WTC11 (cell line): ENCODE results near the gene TIFAB. TPM values are rescaled to one million over a fixed set of nuclear protein-coding genes. Genes with fewer than 3 reads are reported as not detected.
A peak's percentile ranks its signal among the peaks of the same experiment; 100 is the strongest.

Experiments used
- ATAC-seq: fragments of 200-7000 bp; cut with Tn5 transposase; 2 replicates; pipeline ENCODE4 v1.10.0; 2021; ENCODE audit warnings: mild to moderate bottlenecking, moderate library complexity
- CTCF ChIA-PET: fragments of 300-600 bp; sonication (Branson Sonifier 250); formaldehyde crosslinking; loops from one replicate; lab custom pipeline; 2021; ENCODE audit warnings: antibody characterized with exemption; lab: Charles Lee
- POLR2A ChIA-PET: fragments of 350-600 bp; sonication (Branson Sonifier 250); formaldehyde crosslinking; loops from one replicate; lab custom pipeline; 2021; ENCODE audit warnings: antibody characterized with exemption; lab: Charles Lee
- DNase-seq: peaks from one replicate; pipeline ENCODE4 v3.0.0; 2021; ENCODE audit warnings: low spot score
- H3K27ac Mint-ChIP-seq: 2 replicates; pipeline ENCODE4 v1.8.0; 2021; ENCODE audit warnings: mixed read lengths
- H3K27me3 Mint-ChIP-seq: 2 replicates; pipeline ENCODE4 v1.8.0; 2021; ENCODE audit warnings: low read depth, mild to moderate bottlenecking, moderate library complexity, mixed read lengths
- H3K36me3 Mint-ChIP-seq: 2 replicates; pipeline ENCODE4 v1.8.0; 2021; ENCODE audit warnings: mixed read lengths
- H3K4me1 Mint-ChIP-seq: 2 replicates; pipeline ENCODE4 v1.8.0; 2022; ENCODE audit warnings: mixed read lengths
- H3K4me3 Mint-ChIP-seq: 2 replicates; pipeline ENCODE4 v1.8.0; 2021; ENCODE audit warnings: mild to moderate bottlenecking, moderate library complexity, mixed read lengths
- H3K9me3 Mint-ChIP-seq: 2 replicates; pipeline ENCODE4 v1.8.0; 2021; ENCODE audit warnings: mixed read lengths
- CBFB ChIP-seq: sonication (generic); formaldehyde crosslinking; IDR thresholded peaks from 2 replicates; pipeline ENCODE4 v1.8.1; 2022; ENCODE audit warnings: mild to moderate bottlenecking, low read depth, missing genetic modification reagents
- ETV6 ChIP-seq: sonication (generic); formaldehyde crosslinking; IDR thresholded peaks from 2 replicates; pipeline ENCODE4 v1.8.1; 2022; ENCODE audit warnings: mild to moderate bottlenecking, missing genetic modification reagents
- FOXP1 ChIP-seq: sonication (generic); formaldehyde crosslinking; IDR thresholded peaks from 2 replicates; pipeline ENCODE4 v1.8.0; 2022; ENCODE audit warnings: missing genetic modification reagents, mild to moderate bottlenecking, moderate library complexity, borderline replicate concordance
- GRHL2 ChIP-seq: fragments of 250-450 bp; sonication (Bioruptor Pico); IDR thresholded peaks from 2 replicates; pipeline ENCODE4 v1.8.0; 2022; ENCODE audit warnings: mild to moderate bottlenecking, moderate library complexity; ENCODE audit not compliant: insufficient replicate concordance, severe bottlenecking
- HMGA2 ChIP-seq: fragments of 250-450 bp; sonication (Bioruptor Pico); IDR thresholded peaks from 2 replicates; pipeline ENCODE4 v1.4.0; 2021; ENCODE audit warnings: mild to moderate bottlenecking, moderate library complexity
- IRF2 ChIP-seq: sonication (generic); formaldehyde crosslinking; IDR thresholded peaks from 2 replicates; pipeline ENCODE4 v1.8.0; 2022; ENCODE audit warnings: low read depth, missing genetic modification reagents, borderline replicate concordance
- JAZF1 ChIP-seq: fragments of 250-450 bp; sonication (Bioruptor Pico); IDR thresholded peaks from 2 replicates; pipeline ENCODE4 v1.9.0; 2021; ENCODE audit warnings: moderate library complexity, mild to moderate bottlenecking, inconsistent platforms
- JUN ChIP-seq: sonication (generic); formaldehyde crosslinking; IDR thresholded peaks from 2 replicates; pipeline ENCODE4 v1.8.0; 2023; ENCODE audit warnings: mild to moderate bottlenecking, missing genetic modification reagents
- MXD4 ChIP-seq: fragments of 250-450 bp; sonication (Bioruptor Pico); IDR thresholded peaks from 2 replicates; pipeline ENCODE4 v1.8.0; 2021; ENCODE audit warnings: mild to moderate bottlenecking, moderate library complexity, borderline replicate concordance
- NFYB ChIP-seq: sonication (generic); formaldehyde crosslinking; conservative IDR thresholded peaks from 2 replicates; pipeline ENCODE4 v1.8.0; 2022; ENCODE audit warnings: low read depth, missing genetic modification reagents
- NR2C2 ChIP-seq: sonication (generic); formaldehyde crosslinking; IDR thresholded peaks from 2 replicates; pipeline ENCODE4 v1.8.0; 2022; ENCODE audit warnings: mild to moderate bottlenecking, missing genetic modification reagents
- SMAD4 ChIP-seq: sonication (generic); formaldehyde crosslinking; IDR thresholded peaks from 2 replicates; pipeline ENCODE4 v1.8.0; 2022; ENCODE audit warnings: mild to moderate bottlenecking, missing genetic modification reagents
- SOX15 ChIP-seq: fragments of 250-450 bp; sonication (Bioruptor Pico); IDR thresholded peaks from 2 replicates; pipeline ENCODE4 v1.9.0; 2021; ENCODE audit warnings: mild to moderate bottlenecking
- TCF7 ChIP-seq: sonication (generic); formaldehyde crosslinking; IDR thresholded peaks from 2 replicates; pipeline ENCODE4 v1.8.0; 2022; ENCODE audit warnings: mild to moderate bottlenecking, low read depth, missing genetic modification reagents, moderate library complexity
- ZBTB21 ChIP-seq: sonication (generic); formaldehyde crosslinking; IDR thresholded peaks from 2 replicates; pipeline ENCODE4 v1.8.1; 2023; ENCODE audit warnings: mild to moderate bottlenecking, missing genetic modification reagents, borderline replicate concordance
- ZNF121 ChIP-seq: sonication (generic); formaldehyde crosslinking; IDR thresholded peaks from 2 replicates; pipeline ENCODE4 v1.8.0; 2023; ENCODE audit warnings: missing genetic modification reagents
- ZNF263 ChIP-seq: sonication (generic); formaldehyde crosslinking; IDR thresholded peaks from 2 replicates; pipeline ENCODE4 v1.8.1; 2022; ENCODE audit warnings: low read depth, mild to moderate bottlenecking, moderate library complexity, missing genetic modification reagents
- total RNA-seq: library from RNA; stranded (reverse); gene quantifications from 3 replicates; pipeline ENCODE4 v1.2.3, GENCODE V29; 2021
- TF ChIP-seq, protein P1 (sequence below): fragments of 250-450 bp; sonication (Bioruptor Pico); IDR thresholded peaks from 2 replicates; pipeline ENCODE4 v1.9.0; 2021; ENCODE audit warnings: mild to moderate bottlenecking
- TF ChIP-seq, protein P2 (sequence below): sonication (generic); formaldehyde crosslinking; IDR thresholded peaks from 2 replicates; pipeline ENCODE4 v1.8.0; 2023; ENCODE audit warnings: mild to moderate bottlenecking, missing genetic modification reagents
- TF ChIP-seq, protein P3 (sequence below): sonication (generic); formaldehyde crosslinking; IDR thresholded peaks from 2 replicates; pipeline ENCODE4 v1.8.1; 2022; ENCODE audit warnings: low read depth, missing genetic modification reagents, borderline replicate concordance
- TF ChIP-seq, protein P4 (sequence below): sonication (generic); formaldehyde crosslinking; IDR thresholded peaks from 2 replicates; pipeline ENCODE4 v1.8.0; 2022; ENCODE audit warnings: mild to moderate bottlenecking, missing genetic modification reagents
- TF ChIP-seq, protein P5 (sequence below): fragments of 200-600 bp; IDR thresholded peaks from 2 replicates; pipeline ENCODE4 v1.8.0; 2022; ENCODE audit warnings: antibody characterized with exemption
- TF ChIP-seq, protein P6 (sequence below): sonication (generic); formaldehyde crosslinking; IDR thresholded peaks from 2 replicates; pipeline ENCODE4 v1.8.1; 2023; ENCODE audit warnings: mild to moderate bottlenecking, missing genetic modification reagents, borderline replicate concordance
- TF ChIP-seq, protein P7 (sequence below): sonication (generic); formaldehyde crosslinking; IDR thresholded peaks from 2 replicates; pipeline ENCODE4 v1.8.0; 2022; ENCODE audit warnings: mild to moderate bottlenecking, missing genetic modification reagents

The TIFAB gene
- total RNA-seq, 1 experiment from 2014 or later, result not detected

DNA sequence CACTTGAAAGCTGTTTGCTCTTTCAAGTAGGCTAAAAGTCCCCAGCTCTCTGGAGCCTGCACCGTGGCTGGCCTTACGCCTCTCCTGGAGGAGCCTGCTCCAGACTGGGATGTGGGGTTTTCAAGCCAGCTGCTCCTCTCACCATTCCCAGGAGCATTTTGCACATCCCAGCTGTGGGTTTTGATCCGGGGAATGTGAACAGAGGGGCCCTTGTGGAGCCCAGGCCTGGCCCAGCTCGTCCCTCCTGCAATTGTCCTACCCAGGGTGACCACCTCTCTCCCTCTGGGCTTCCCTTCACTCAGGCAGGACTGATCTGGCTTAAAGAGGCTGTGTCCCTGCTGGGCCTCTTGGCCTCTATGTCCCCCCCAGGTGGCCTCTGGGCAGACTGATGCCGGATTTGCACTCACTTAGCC lies 32.5 kb upstream of the TIFAB start:
- CTCF ChIA-PET, result interaction anchor here (0.6 to 1.5 kb wide), 9 partner anchors 14 to 81 kb away, joined by 3 to 11 read pairs (median 3); no protein-coding TSS in a partner anchor
- H3K27ac Mint-ChIP-seq, result no peak overlapping the region
- ATAC-seq, result peak; percentile 45
- TF ChIP-seq IRF2, result no peak
- TF ChIP-seq NFYB, result no peak
- no peak for TF ChIP-seq NR2C2 (CRISPR knock-in tag)
- TF ChIP-seq JUN, result no peak
- TF ChIP-seq, protein P1, sequence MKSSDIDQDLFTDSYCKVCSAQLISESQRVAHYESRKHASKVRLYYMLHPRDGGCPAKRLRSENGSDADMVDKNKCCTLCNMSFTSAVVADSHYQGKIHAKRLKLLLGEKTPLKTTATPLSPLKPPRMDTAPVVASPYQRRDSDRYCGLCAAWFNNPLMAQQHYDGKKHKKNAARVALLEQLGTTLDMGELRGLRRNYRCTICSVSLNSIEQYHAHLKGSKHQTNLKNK, result no peak
- no peak for TF ChIP-seq ZBTB21
- TF ChIP-seq, protein P2, sequence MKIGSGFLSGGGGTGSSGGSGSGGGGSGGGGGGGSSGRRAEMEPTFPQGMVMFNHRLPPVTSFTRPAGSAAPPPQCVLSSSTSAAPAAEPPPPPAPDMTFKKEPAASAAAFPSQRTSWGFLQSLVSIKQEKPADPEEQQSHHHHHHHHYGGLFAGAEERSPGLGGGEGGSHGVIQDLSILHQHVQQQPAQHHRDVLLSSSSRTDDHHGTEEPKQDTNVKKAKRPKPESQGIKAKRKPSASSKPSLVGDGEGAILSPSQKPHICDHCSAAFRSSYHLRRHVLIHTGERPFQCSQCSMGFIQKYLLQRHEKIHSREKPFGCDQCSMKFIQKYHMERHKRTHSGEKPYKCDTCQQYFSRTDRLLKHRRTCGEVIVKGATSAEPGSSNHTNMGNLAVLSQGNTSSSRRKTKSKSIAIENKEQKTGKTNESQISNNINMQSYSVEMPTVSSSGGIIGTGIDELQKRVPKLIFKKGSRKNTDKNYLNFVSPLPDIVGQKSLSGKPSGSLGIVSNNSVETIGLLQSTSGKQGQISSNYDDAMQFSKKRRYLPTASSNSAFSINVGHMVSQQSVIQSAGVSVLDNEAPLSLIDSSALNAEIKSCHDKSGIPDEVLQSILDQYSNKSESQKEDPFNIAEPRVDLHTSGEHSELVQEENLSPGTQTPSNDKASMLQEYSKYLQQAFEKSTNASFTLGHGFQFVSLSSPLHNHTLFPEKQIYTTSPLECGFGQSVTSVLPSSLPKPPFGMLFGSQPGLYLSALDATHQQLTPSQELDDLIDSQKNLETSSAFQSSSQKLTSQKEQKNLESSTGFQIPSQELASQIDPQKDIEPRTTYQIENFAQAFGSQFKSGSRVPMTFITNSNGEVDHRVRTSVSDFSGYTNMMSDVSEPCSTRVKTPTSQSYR (CRISPR knock-in tag), result no peak
- no peak for TF ChIP-seq JAZF1 (CRISPR knock-in tag)
- TF ChIP-seq, protein P3, sequence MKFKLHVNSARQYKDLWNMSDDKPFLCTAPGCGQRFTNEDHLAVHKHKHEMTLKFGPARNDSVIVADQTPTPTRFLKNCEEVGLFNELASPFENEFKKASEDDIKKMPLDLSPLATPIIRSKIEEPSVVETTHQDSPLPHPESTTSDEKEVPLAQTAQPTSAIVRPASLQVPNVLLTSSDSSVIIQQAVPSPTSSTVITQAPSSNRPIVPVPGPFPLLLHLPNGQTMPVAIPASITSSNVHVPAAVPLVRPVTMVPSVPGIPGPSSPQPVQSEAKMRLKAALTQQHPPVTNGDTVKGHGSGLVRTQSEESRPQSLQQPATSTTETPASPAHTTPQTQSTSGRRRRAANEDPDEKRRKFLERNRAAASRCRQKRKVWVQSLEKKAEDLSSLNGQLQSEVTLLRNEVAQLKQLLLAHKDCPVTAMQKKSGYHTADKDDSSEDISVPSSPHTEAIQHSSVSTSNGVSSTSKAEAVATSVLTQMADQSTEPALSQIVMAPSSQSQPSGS (CRISPR knock-in tag), result no peak
- TF ChIP-seq, protein P4, sequence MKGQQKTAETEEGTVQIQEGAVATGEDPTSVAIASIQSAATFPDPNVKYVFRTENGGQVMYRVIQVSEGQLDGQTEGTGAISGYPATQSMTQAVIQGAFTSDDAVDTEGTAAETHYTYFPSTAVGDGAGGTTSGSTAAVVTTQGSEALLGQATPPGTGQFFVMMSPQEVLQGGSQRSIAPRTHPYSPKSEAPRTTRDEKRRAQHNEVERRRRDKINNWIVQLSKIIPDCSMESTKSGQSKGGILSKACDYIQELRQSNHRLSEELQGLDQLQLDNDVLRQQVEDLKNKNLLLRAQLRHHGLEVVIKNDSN (CRISPR knock-in tag), result no peak
- TF ChIP-seq TCF7 (CRISPR knock-in tag), result no peak
- no peak for TF ChIP-seq SOX15 (CRISPR knock-in tag)
- no peak for DNase-seq
- H3K4me1 Mint-ChIP-seq, result peaks cover 37% of the 10 kb centered on the region
- POLR2A ChIA-PET, result interaction anchor here (0.7 kb wide), 1 partner anchor 50 kb away, joined by 3 read pairs; no protein-coding TSS in a partner anchor
- no peaks in the 10 kb centered on the region for H3K36me3 Mint-ChIP-seq
- H3K9me3 Mint-ChIP-seq, result no peaks in the 10 kb centered on the region
- peaks cover 13% of the 10 kb centered on the region; the same call in 1 of the 2 replicates for H3K27me3 Mint-ChIP-seq
- no peak overlapping the region for H3K4me3 Mint-ChIP-seq

DNA sequence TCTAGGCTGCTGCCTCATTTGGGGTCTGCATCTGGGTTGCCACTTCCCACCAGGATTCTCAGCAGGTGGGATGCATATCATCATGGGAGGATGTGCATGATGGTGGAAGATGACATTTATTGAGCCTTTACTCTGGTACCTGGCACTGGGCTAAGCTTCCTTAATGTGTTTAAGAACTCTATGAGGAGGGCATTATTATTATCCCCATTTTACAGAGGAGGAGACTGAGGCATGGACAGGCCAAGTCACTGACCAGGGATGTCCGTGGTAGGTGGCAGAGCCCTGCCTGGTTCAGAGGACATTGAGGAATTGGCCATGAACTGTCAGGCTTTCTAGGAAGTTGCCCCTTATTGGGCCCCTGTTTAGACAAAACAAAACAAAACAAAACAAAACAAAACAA lies 31.1 kb upstream of the TIFAB start:
- no peaks in the 10 kb centered on the region for H3K9me3 Mint-ChIP-seq
- DNase-seq (no peak), ATAC-seq (no peak)
- H3K4me3 Mint-ChIP-seq, result no peak overlapping the region
- H3K27ac Mint-ChIP-seq, result no peak overlapping the region
- H3K27me3 Mint-ChIP-seq, result peaks cover 24% of the 10 kb centered on the region
- ChIA-PET POLR2A (no interaction called here), CTCF (interaction anchor here (1.8 kb wide), 1 partner anchor 17 kb away, joined by 16 read pairs; no protein-coding TSS in a partner anchor)
- peaks cover 41% of the 10 kb centered on the region for H3K4me1 Mint-ChIP-seq
- no peaks in the 10 kb centered on the region for H3K36me3 Mint-ChIP-seq
- TF ChIP-seq GRHL2 (CRISPR knock-in tag), result no peak
- TF ChIP-seq SMAD4 (CRISPR knock-in tag), result no peak
- TF ChIP-seq, protein P5, sequence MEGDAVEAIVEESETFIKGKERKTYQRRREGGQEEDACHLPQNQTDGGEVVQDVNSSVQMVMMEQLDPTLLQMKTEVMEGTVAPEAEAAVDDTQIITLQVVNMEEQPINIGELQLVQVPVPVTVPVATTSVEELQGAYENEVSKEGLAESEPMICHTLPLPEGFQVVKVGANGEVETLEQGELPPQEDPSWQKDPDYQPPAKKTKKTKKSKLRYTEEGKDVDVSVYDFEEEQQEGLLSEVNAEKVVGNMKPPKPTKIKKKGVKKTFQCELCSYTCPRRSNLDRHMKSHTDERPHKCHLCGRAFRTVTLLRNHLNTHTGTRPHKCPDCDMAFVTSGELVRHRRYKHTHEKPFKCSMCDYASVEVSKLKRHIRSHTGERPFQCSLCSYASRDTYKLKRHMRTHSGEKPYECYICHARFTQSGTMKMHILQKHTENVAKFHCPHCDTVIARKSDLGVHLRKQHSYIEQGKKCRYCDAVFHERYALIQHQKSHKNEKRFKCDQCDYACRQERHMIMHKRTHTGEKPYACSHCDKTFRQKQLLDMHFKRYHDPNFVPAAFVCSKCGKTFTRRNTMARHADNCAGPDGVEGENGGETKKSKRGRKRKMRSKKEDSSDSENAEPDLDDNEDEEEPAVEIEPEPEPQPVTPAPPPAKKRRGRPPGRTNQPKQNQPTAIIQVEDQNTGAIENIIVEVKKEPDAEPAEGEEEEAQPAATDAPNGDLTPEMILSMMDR, result no peak
- TF ChIP-seq, protein P6, sequence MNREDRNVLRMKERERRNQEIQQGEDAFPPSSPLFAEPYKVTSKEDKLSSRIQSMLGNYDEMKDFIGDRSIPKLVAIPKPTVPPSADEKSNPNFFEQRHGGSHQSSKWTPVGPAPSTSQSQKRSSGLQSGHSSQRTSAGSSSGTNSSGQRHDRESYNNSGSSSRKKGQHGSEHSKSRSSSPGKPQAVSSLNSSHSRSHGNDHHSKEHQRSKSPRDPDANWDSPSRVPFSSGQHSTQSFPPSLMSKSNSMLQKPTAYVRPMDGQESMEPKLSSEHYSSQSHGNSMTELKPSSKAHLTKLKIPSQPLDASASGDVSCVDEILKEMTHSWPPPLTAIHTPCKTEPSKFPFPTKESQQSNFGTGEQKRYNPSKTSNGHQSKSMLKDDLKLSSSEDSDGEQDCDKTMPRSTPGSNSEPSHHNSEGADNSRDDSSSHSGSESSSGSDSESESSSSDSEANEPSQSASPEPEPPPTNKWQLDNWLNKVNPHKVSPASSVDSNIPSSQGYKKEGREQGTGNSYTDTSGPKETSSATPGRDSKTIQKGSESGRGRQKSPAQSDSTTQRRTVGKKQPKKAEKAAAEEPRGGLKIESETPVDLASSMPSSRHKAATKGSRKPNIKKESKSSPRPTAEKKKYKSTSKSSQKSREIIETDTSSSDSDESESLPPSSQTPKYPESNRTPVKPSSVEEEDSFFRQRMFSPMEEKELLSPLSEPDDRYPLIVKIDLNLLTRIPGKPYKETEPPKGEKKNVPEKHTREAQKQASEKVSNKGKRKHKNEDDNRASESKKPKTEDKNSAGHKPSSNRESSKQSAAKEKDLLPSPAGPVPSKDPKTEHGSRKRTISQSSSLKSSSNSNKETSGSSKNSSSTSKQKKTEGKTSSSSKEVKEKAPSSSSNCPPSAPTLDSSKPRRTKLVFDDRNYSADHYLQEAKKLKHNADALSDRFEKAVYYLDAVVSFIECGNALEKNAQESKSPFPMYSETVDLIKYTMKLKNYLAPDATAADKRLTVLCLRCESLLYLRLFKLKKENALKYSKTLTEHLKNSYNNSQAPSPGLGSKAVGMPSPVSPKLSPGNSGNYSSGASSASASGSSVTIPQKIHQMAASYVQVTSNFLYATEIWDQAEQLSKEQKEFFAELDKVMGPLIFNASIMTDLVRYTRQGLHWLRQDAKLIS (CRISPR knock-in tag), result no peak
- TF ChIP-seq CBFB (CRISPR knock-in tag), result no peak
- TF ChIP-seq, protein P7, sequence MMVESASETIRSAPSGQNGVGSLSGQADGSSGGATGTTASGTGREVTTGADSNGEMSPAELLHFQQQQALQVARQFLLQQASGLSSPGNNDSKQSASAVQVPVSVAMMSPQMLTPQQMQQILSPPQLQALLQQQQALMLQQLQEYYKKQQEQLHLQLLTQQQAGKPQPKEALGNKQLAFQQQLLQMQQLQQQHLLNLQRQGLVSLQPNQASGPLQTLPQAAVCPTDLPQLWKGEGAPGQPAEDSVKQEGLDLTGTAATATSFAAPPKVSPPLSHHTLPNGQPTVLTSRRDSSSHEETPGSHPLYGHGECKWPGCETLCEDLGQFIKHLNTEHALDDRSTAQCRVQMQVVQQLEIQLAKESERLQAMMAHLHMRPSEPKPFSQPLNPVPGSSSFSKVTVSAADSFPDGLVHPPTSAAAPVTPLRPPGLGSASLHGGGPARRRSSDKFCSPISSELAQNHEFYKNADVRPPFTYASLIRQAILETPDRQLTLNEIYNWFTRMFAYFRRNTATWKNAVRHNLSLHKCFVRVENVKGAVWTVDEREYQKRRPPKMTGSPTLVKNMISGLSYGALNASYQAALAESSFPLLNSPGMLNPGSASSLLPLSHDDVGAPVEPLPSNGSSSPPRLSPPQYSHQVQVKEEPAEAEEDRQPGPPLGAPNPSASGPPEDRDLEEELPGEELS (CRISPR knock-in tag), result no peak
- TF ChIP-seq FOXP1, result no peak
- no peak for TF ChIP-seq IRF2
- no peak for TF ChIP-seq HMGA2 (CRISPR knock-in tag)
- TF ChIP-seq ETV6 (CRISPR knock-in tag), result no peak
- TF ChIP-seq MXD4 (CRISPR knock-in tag), result no peak
- no peak for TF ChIP-seq ZNF121
- TF ChIP-seq NR2C2 (CRISPR knock-in tag), result no peak
- no peak for TF ChIP-seq ZNF263
